Stomach (tissue), 9 donors: ENCODE results near the gene CYYR1. TPM values are rescaled to one million over a fixed set of nuclear protein-coding genes. Genes with fewer than 3 reads are reported as not detected.
A peak's percentile ranks its signal among the peaks of the same experiment; 100 is the strongest.

Source experiments
- DNase-seq, 2 donors: peaks; one replicate each; pipeline versions ENCODE4 v3.0.0 to v3.0.0-alpha.2; 2013 to 2019
- H3K27ac ChIP-seq, 5 donors: fragments of 200-600 bp in 4 of 5; sonication (generic) in 4 of 5; one replicate each; pipeline ENCODE4 v1.5.1; 2013 to 2019; ENCODE audit warnings: mild to moderate bottlenecking in 1 of 5, moderate library complexity in 1 of 5
- H3K27me3 ChIP-seq, 3 donors: fragments of 200-600 bp; sonication (generic); one replicate each; pipeline ENCODE4 v1.5.1; 2017 to 2019; ENCODE audit warnings: mixed run types in 1 of 3
- H3K36me3 ChIP-seq, 4 donors: fragments of 200-600 bp; sonication (generic); 1 replicate in 3 of 4; 2 replicates in 1 of 4; pipeline ENCODE4 v1.5.1; 2016 to 2019
- H3K4me1 ChIP-seq, 4 donors: fragments of 200-600 bp; sonication (generic); one replicate each; pipeline ENCODE4 v1.5.1; 2016 to 2019
- H3K4me3 ChIP-seq, 4 donors: fragments of 200-600 bp; sonication (generic) in 3 of 4; one replicate each; pipeline ENCODE4 v1.5.1; 2016 to 2019; ENCODE audit warnings: mild to moderate bottlenecking in 1 of 4
- H3K9me3 ChIP-seq, 4 donors: fragments of 200-600 bp; sonication (generic); one replicate each; pipeline ENCODE4 v1.5.1; 2016 to 2019
- EP300 ChIP-seq: sonication (generic); formaldehyde crosslinking; IDR thresholded peaks from one replicate; pipeline ENCODE4 v1.6.1; 2017; ENCODE audit warnings: antibody characterized with exemption
- POLR2A ChIP-seq, 4 donors: fragments of 450-650 bp; IDR thresholded peaks; one replicate each; pipeline ENCODE4 v1.6.1; 2016; ENCODE audit warnings: antibody characterized with exemption in 4 of 4, control low read depth in 2 of 4, mild to moderate bottlenecking in 1 of 4, moderate library complexity in 1 of 4
- POLR2AphosphoS5 ChIP-seq, 3 donors: sonication (generic); formaldehyde crosslinking; IDR thresholded peaks; one replicate each; pipeline ENCODE4 v1.6.1; 2016; ENCODE audit warnings: antibody characterized with exemption in 3 of 3
- WGBS, 5 donors: extraction: QIAGEN DNeasy Blood & Tissue Kit in 3 of 5; methylation state at CpG; one replicate each; pipeline versions ENCODE4 v1.1.5 to v1.1.7; 2013 to 2018; 5-methylcytosine and 5-hydroxymethylcytosine counted together
- intact Hi-C: fragments of 100-400 bp; cut with DNase I; formaldehyde crosslinking; loops from one replicate; pipeline ENCODE4 v1.15.1; 2023; ENCODE audit warnings: low total_unique reads
- polyA plus RNA-seq, 3 donors: library from polyadenylated mRNA; stranded (reverse); fragments of 200-250 nt; gene quantifications; one replicate each; pipeline ENCODE4 v1.2.3, GENCODE V29; 2013
- total RNA-seq, 5 donors: library from RNA; depleted of rRNA; stranded (reverse); fragments of >200 nt; gene quantifications; one replicate each; pipeline versions ENCODE4 v1.1.0 to v1.2.3, GENCODE V29; 2014 to 2016
- TF ChIP-seq, protein P1 (sequence below), 7 experiments: fragments of 450-650 bp in 4 of 7; fragments of 200-600 bp in 3 of 7; sonication (generic) in 3 of 7; IDR thresholded peaks; one replicate each; pipeline ENCODE4 v1.5.1; 2016 to 2019; ENCODE audit warnings: antibody characterized with exemption in 7 of 7, control low read depth in 2 of 7, mild to moderate bottlenecking in 1 of 7
- donor health status: healthy with polysubstance abuse.
- donor health status: Bipolar disorder and iron deficiency.
- donor health status: healthy.

Gene CYYR1
- total and polyA plus RNA-seq, 8 donors: 0.89 to 11.6 (median 6.1) TPM; not detected in 2

DNA sequence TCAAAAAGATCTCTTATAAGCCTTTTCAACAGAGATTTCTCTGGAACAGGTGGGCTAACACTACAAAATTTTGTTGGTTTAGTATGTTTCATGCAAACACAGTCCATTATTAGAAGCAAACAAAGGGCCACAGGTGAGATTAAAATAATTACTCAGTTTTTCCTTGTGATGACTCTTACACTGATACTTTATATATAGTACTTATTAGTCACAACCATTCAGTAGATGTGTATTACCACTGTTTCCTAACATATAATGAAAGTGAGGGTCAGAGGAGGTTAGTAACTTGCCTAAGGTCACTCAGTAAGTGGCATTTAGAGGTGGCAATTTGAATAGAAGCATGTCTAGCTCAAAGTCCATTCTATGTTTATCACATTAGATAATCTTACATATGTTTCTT, 44.2 kb downstream of the CYYR1 start:
- no peak for DNase-seq
- H3K9me3 ChIP-seq: no peaks in the 10 kb centered on the region
- intact Hi-C loops: no loop called here
- H3K36me3 ChIP-seq: no peaks in the 10 kb centered on the region
- H3K4me1 ChIP-seq: no peaks in the 10 kb centered on the region
- H3K27ac ChIP-seq: no peak overlapping the region
- no peaks in the 10 kb centered on the region for H3K27me3 ChIP-seq
- TF ChIP-seq, protein P1, sequence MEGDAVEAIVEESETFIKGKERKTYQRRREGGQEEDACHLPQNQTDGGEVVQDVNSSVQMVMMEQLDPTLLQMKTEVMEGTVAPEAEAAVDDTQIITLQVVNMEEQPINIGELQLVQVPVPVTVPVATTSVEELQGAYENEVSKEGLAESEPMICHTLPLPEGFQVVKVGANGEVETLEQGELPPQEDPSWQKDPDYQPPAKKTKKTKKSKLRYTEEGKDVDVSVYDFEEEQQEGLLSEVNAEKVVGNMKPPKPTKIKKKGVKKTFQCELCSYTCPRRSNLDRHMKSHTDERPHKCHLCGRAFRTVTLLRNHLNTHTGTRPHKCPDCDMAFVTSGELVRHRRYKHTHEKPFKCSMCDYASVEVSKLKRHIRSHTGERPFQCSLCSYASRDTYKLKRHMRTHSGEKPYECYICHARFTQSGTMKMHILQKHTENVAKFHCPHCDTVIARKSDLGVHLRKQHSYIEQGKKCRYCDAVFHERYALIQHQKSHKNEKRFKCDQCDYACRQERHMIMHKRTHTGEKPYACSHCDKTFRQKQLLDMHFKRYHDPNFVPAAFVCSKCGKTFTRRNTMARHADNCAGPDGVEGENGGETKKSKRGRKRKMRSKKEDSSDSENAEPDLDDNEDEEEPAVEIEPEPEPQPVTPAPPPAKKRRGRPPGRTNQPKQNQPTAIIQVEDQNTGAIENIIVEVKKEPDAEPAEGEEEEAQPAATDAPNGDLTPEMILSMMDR (IDR thresholded peaks at IDR 0.05): no peak
- no peak for TF ChIP-seq EP300
- no peak for TF ChIP-seq POLR2A (IDR thresholded peaks at IDR 0.05)
- no peak for TF ChIP-seq POLR2AphosphoS5 (IDR thresholded peaks at IDR 0.05)
- H3K4me3 ChIP-seq: no peak overlapping the region

DNA sequence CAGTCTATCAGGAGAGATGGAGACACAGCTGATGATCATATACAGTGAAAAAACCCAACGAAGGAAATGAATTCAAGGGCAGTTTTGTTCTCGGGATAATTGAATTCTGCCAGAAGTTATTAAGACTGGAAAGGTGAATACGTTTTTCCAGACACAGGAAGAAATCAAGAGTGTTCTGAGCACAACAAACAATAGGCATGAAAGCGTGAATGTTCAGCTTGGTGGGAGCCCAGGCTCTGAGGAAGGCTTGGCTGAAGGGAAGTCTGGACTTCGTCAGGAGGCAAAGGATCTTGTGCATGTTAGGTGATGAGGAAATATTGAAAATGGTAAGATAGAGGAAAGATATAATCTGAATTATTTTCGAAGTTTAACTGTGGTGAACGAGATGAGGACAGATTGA, 50.4 kb downstream of the CYYR1 start:
- no peaks in the 10 kb centered on the region for H3K36me3 ChIP-seq
- no peak overlapping the region for H3K4me3 ChIP-seq
- WGBS, 5 donors: 66 to 79% (median 76%) methylated on average over 7 of the region's 7 CpGs
- no peak overlapping the region for H3K27ac ChIP-seq
- TF ChIP-seq EP300: no peak
- no peak for TF ChIP-seq POLR2AphosphoS5 (IDR thresholded peaks at IDR 0.05)
- TF ChIP-seq, protein P1 (IDR thresholded peaks at IDR 0.05): no peak
- no peak for TF ChIP-seq POLR2A (IDR thresholded peaks at IDR 0.05)
- DNase-seq: peak in 1 of 2 donors; percentile 16
- no peaks in the 10 kb centered on the region for H3K4me1 ChIP-seq
- intact Hi-C loops: no loop called here
- no peaks in the 10 kb centered on the region for H3K27me3 ChIP-seq
- peaks cover 0 to 8% (median 0%) of the 10 kb centered on the region in 4 donors for H3K9me3 ChIP-seq

DNA sequence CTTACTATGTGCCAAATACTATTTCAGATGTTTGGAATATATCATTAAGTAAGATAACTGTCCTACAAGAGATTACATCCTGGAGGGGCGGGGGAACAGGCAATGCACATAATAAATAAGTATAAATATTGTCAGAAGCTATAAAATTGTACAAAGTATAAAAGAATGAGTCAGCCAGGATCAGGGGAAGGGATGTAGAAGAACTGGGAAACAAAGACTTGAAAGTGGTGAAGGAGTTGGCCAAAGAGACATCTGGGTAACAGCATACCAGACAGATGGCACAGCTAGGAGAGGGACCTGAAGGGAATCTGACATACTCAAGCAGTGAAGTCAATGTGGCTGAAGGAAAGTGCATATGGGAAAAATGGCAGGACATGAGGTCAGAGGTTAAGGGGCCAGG, 53.9 kb downstream of the CYYR1 start:
- DNase-seq: no peak
- no peaks in the 10 kb centered on the region for H3K4me1 ChIP-seq
- TF ChIP-seq POLR2A (IDR thresholded peaks at IDR 0.05) (no peak), EP300 (no peak), POLR2AphosphoS5 (IDR thresholded peaks at IDR 0.05) (no peak)
- TF ChIP-seq, protein P1 (IDR thresholded peaks at IDR 0.05): no peak
- no peak overlapping the region for H3K27ac ChIP-seq
- H3K9me3 ChIP-seq: peaks cover 0 to 8% (median 0%) of the 10 kb centered on the region in 4 donors
- no peaks in the 10 kb centered on the region for H3K27me3 ChIP-seq
- intact Hi-C loops: no loop called here
- H3K36me3 ChIP-seq: no peaks in the 10 kb centered on the region
- no peak overlapping the region for H3K4me3 ChIP-seq
- WGBS, 5 donors: 78 to 87% (median 83%) methylated on average over 1 of the region's 1 CpG

DNA sequence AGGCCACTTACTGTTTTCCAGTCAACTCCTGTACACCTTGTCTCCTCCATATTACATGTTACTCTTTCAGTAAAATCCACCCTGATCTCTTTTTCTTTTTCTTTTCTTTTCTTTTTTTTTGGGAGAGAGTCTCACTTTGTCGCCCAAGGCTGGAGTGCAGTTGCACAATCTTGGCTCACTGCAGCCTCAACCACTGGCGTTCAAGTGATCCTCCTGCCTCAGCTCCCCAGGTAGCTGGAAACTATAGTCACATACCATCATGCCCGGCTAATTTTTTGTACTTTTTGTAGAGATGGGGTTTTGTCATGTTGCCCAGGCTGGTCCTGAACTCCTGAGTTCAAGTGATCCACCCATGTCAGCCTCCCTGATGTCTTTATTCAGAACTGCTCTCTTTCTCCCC, 57.8 kb downstream of the CYYR1 start:
- intact Hi-C loops: no loop called here
- no peak for DNase-seq
- Histone ChIP-seq H3K27ac (no peak overlapping the region), H3K9me3 (peaks cover 0 to 8% (median 0%) of the 10 kb centered on the region in 4 donors), H3K27me3 (no peaks in the 10 kb centered on the region), H3K4me1 (peaks cover 0 to 4% (median 0%) of the 10 kb centered on the region in 4 donors), H3K36me3 (no peaks in the 10 kb centered on the region), H3K4me3 (no peak overlapping the region)
- 59 to 97% (median 81%) methylated on average over 3 of the region's 3 CpGs for whole genome bisulfite sequencing, 5 donors
- TF ChIP-seq POLR2AphosphoS5 (IDR thresholded peaks at IDR 0.05) (no peak), EP300 (no peak), POLR2A (IDR thresholded peaks at IDR 0.05) (no peak)
- TF ChIP-seq, protein P1 (IDR thresholded peaks at IDR 0.05): no peak
